Gastroesophageal sphincter (tissue), 4 donors: ENCODE results near the gene SGSH. TPM values are rescaled to one million over a fixed set of nuclear protein-coding genes. Genes with fewer than 3 reads are reported as not detected.

Experiments used
- ATAC-seq: fragments of 150-250 bp; one replicate; pipeline ENCODE4 v1.9.1; 2016; ENCODE audit warnings: mild to moderate bottlenecking, moderate library complexity
- H3K27ac ChIP-seq, 4 donors: fragments of 200-600 bp; sonication (generic) in 3 of 4; 1 replicate in 3 of 4; 2 replicates in 1 of 4; pipeline ENCODE4 v1.5.1; 2016 to 2019
- H3K27me3 ChIP-seq: fragments of 200-600 bp; sonication (generic); one replicate; pipeline ENCODE4 v1.5.1; 2019
- H3K36me3 ChIP-seq, 2 donors: fragments of 200-600 bp; sonication (generic); one replicate each; pipeline ENCODE4 v1.5.1; 2019; ENCODE audit warnings: control low read depth in 1 of 2
- H3K4me1 ChIP-seq, 3 donors: fragments of 200-600 bp; sonication (generic); 1 replicate in 2 of 3; 2 replicates in 1 of 3; pipeline ENCODE4 v1.5.1; 2016 to 2019; ENCODE audit warnings: control low read depth in 2 of 3
- H3K4me3 ChIP-seq, 2 donors: fragments of 200-600 bp; sonication (generic); one replicate each; pipeline ENCODE4 v1.5.1; 2019; ENCODE audit warnings: mild to moderate bottlenecking in 1 of 2, moderate library complexity in 1 of 2
- H3K9me3 ChIP-seq, 3 donors: fragments of 200-600 bp; sonication (generic); one replicate each; pipeline ENCODE4 v1.5.1; 2017 to 2019; ENCODE audit warnings: control low read depth in 2 of 3
- CTCF ChIP-seq, 4 experiments: fragments of 200-600 bp in 2 of 4; fragments of 450-650 bp in 2 of 4; sonication (generic) in 1 of 4; IDR thresholded peaks; one replicate each; pipeline ENCODE4 v1.5.1; 2017 to 2019; ENCODE audit warnings: antibody characterized with exemption in 4 of 4, mild to moderate bottlenecking in 2 of 4, moderate library complexity in 2 of 4
- EP300 ChIP-seq: sonication (generic); formaldehyde crosslinking; IDR thresholded peaks from one replicate; pipeline ENCODE4 v1.6.1; 2017; ENCODE audit warnings: antibody characterized with exemption, mild to moderate bottlenecking
- POLR2A ChIP-seq, 2 donors: fragments of 450-650 bp; IDR thresholded peaks; one replicate each; pipeline ENCODE4 v1.6.1; 2017; ENCODE audit warnings: antibody characterized with exemption in 2 of 2, mild to moderate bottlenecking in 2 of 2, moderate library complexity in 1 of 2
- POLR2AphosphoS5 ChIP-seq: sonication (generic); formaldehyde crosslinking; IDR thresholded peaks from one replicate; pipeline ENCODE4 v1.6.1; 2017; ENCODE audit warnings: antibody characterized with exemption
- WGBS, 2 donors: methylation state at CpG; one replicate each; pipeline ENCODE4 v1.1.5; 2018; ENCODE audit warnings: low coverage in 1 of 2; 5-methylcytosine and 5-hydroxymethylcytosine counted together
- total RNA-seq, 4 donors: library from RNA; depleted of rRNA; stranded (reverse); fragments of >200 nt; gene quantifications; one replicate each; pipeline ENCODE4 v1.1.0, GENCODE V29; 2016

SGSH gene
- total RNA-seq, 4 donors from 2014 or later, result 16.8 to 39.2 (median 18.2) TPM

GRCh38 chr17:80182118-80182844 is 37.9 kb downstream of the SGSH start:
- Histone ChIP-seq H3K4me1 (no peaks in the 10 kb centered on the region), H3K27ac (no peak overlapping the region), H3K36me3 (no peaks in the 10 kb centered on the region), H3K27me3 (peaks cover 45% of the 10 kb centered on the region), H3K9me3 (no peaks in the 10 kb centered on the region), H3K4me3 (no peak overlapping the region)
- TF ChIP-seq POLR2A (IDR thresholded peaks at IDR 0.05) (no peak), POLR2AphosphoS5 (no peak), CTCF (IDR thresholded peaks at IDR 0.05) (no peak), EP300 (no peak)
- WGBS, 2 donors, result 94 to 100% methylated on average over 1 to 7 of the region's 30 CpGs
- no peak for ATAC-seq

GRCh38 chr17:80181431-80181830 is 38.7 kb downstream of the SGSH start:
- Histone ChIP-seq H3K9me3 (no peaks in the 10 kb centered on the region), H3K27ac (no peak overlapping the region), H3K4me3 (no peak overlapping the region), H3K36me3 (no peaks in the 10 kb centered on the region), H3K4me1 (no peaks in the 10 kb centered on the region), H3K27me3 (peaks cover 45% of the 10 kb centered on the region)
- TF ChIP-seq CTCF (IDR thresholded peaks at IDR 0.05) (no peak), EP300 (no peak), POLR2A (IDR thresholded peaks at IDR 0.05) (no peak), POLR2AphosphoS5 (no peak)
- no peak for ATAC-seq
- WGBS, 2 donors, result no CpG with 5 or more reads among the region's 17 CpGs

- TF ChIP-seq POLR2AphosphoS5, result no peak
- TF ChIP-seq EP300, result no peak
- no peak for TF ChIP-seq CTCF (IDR thresholded peaks at IDR 0.05)
- no peak for TF ChIP-seq POLR2A (IDR thresholded peaks at IDR 0.05)
- whole genome bisulfite sequencing, 2 donors, result 81% methylated on average over 3 of the region's 14 CpGs; no CpG with 5 or more reads in 1 of the 2 donors
Observed at GRCh38 chr17:80180192-80180591, 39.9 kb downstream of the SGSH start.

GRCh38 chr17:80177986-80178595 is 42.0 kb downstream of the SGSH start:
- 95% methylated on average over 8 to 15 of the region's 21 CpGs for WGBS, 2 donors
- no peak for ATAC-seq
- no peaks in the 10 kb centered on the region for H3K9me3 ChIP-seq

More at GRCh38 chr17:80180192-80180591, 39.9 kb downstream of the SGSH start:
- H3K27me3 ChIP-seq, result peaks cover 45% of the 10 kb centered on the region
- no peak for ATAC-seq
- no peak overlapping the region for H3K4me3 ChIP-seq
- no peaks in the 10 kb centered on the region for H3K9me3 ChIP-seq
- no peaks in the 10 kb centered on the region for H3K36me3 ChIP-seq
- H3K27ac ChIP-seq, result no peak overlapping the region
- no peaks in the 10 kb centered on the region for H3K4me1 ChIP-seq

More at GRCh38 chr17:80177986-80178595, 42.0 kb downstream of the SGSH start:
- Histone ChIP-seq H3K4me1 (no peaks in the 10 kb centered on the region), H3K27ac (no peak overlapping the region), H3K36me3 (no peaks in the 10 kb centered on the region), H3K27me3 (peaks cover 36% of the 10 kb centered on the region), H3K4me3 (no peak overlapping the region)
- TF ChIP-seq POLR2A (IDR thresholded peaks at IDR 0.05), result no peak
- TF ChIP-seq POLR2AphosphoS5, result no peak
- TF ChIP-seq CTCF (IDR thresholded peaks at IDR 0.05), result no peak
- TF ChIP-seq EP300, result no peak
